Right lobe of liver (tissue), 6 donors: ENCODE data around the gene AKR1C8. TPM values are rescaled to one million over a fixed set of nuclear protein-coding genes. Genes with fewer than 3 reads are reported as not detected.
"Not testable (repeated sequence)": the region's sequence is repeated elsewhere in the genome, so short reads cannot be mapped to it uniquely, and the experiment has no call there.

Source experiments
- ATAC-seq, 4 donors: fragments of 200-7000 bp; cut with Tn5 transposase; one replicate each; pipeline ENCODE4 v1.9.1; 2020; ENCODE audit warnings: mild to moderate bottlenecking in 4 of 4, moderate library complexity in 4 of 4
- DNase-seq, 3 donors: peaks; one replicate each; pipeline ENCODE4 v3.0.0-alpha.2; 2020
- H3K27ac ChIP-seq, 3 donors: fragments of 200-600 bp; one replicate each; pipeline ENCODE4 v1.8.0; 2022
- H3K27me3 ChIP-seq, 2 donors: fragments of 200-600 bp; one replicate each; pipeline ENCODE4 v1.8.0; 2022
- H3K36me3 ChIP-seq, 4 donors: fragments of 200-600 bp; sonication (generic) in 1 of 4; one replicate each; pipeline versions ENCODE4 v1.5.1 to v1.8.0; 2017 to 2022; ENCODE audit warnings: control low read depth in 1 of 4
- H3K4me1 ChIP-seq, 4 donors: fragments of 200-600 bp; sonication (generic) in 1 of 4; one replicate each; pipeline versions ENCODE4 v1.5.1 to v1.8.0; 2017 to 2022; ENCODE audit warnings: control low read depth in 1 of 4
- H3K4me3 ChIP-seq, 3 donors: fragments of 200-600 bp; one replicate each; pipeline ENCODE4 v1.8.0; 2022
- H3K9me3 ChIP-seq, 4 donors: fragments of 200-600 bp; sonication (generic) in 1 of 4; one replicate each; pipeline versions ENCODE4 v1.5.1 to v1.8.0; 2017 to 2022; ENCODE audit warnings: control low read depth in 1 of 4
- CTCF ChIP-seq, 4 donors: fragments of 200-600 bp in 3 of 4; fragments of 450-650 bp in 1 of 4; IDR thresholded peaks; one replicate each; pipeline versions ENCODE4 v1.5.1 to v1.8.0; 2016 to 2022; ENCODE audit warnings: antibody characterized with exemption in 4 of 4, mild to moderate bottlenecking in 2 of 4
- POLR2A ChIP-seq: fragments of 450-650 bp; IDR thresholded peaks from one replicate; pipeline ENCODE4 v1.6.1; 2017; ENCODE audit warnings: antibody characterized with exemption, mild to moderate bottlenecking
- WGBS: methylation state at CpG from one replicate; pipeline ENCODE4 v1.1.6; 2018; ENCODE audit warnings: low coverage, low lambda C conversion rate; ENCODE audit not compliant: insufficient coverage; ENCODE audit errors: missing lambda C conversion rate; 5-methylcytosine and 5-hydroxymethylcytosine counted together
- intact Hi-C, 2 donors: fragments of 100-400 bp; cut with DNase I; formaldehyde crosslinking; loops; one replicate each; pipeline versions ENCODE4 v1.11.2 to v1.14.1; 2022
- total RNA-seq, 6 experiments: library from RNA; depleted of rRNA in 2 of 6; stranded (reverse); fragments of >200 nt in 2 of 6; fragmentation: NEBNext Ultra II Directional in 3 of 6; extraction: Animal tissue kit (Norgen Biotek cat#: 25700) in 3 of 6; gene quantifications; one replicate each; pipeline versions ENCODE4 v1.1.0 to v1.2.4, GENCODE V29; 2016 to 2023
- donor health status: DM: no; HTN: yes; CAD: no.
- donor health status: DM: no; HTN: no; CAD: no.
- donor health status: DM: no; HTN: no; CAD: no.
- donor health status: DM: no; HTN: yes; CAD: no.
- donor health status: DM: no; HTN: yes; CAD: no.

Gene AKR1C8
- total RNA-seq, 6 experiments from 2014 or later: 6.4 to 25.1 (median 12.5) TPM

GRCh38 chr10:5143137-5143536, 41.8 kb downstream of the AKR1C8 start:
- WGBS: 31% methylated on average over 5 of the region's 5 CpGs

GRCh38 chr10:5142199-5142598, 42.8 kb downstream of the AKR1C8 start:
- no peak overlapping the region for H3K4me3 ChIP-seq
- ATAC-seq: no peak
- 54% methylated on average over 4 of the region's 4 CpGs for WGBS
- peaks cover 0 to 29% (median 4%) of the 10 kb centered on the region in 4 donors for H3K4me1 ChIP-seq
- H3K27me3 ChIP-seq: no peaks in the 10 kb centered on the region
- TF ChIP-seq CTCF (IDR thresholded peaks at IDR 0.05) (no peak), POLR2A (no peak)
- DNase-seq: no peak
- intact Hi-C loops: no loop called here
- peaks cover 0 to 4% (median 0%) of the 10 kb centered on the region in 4 donors for H3K9me3 ChIP-seq
- H3K27ac ChIP-seq: peak overlapping the region in 1 of 3 donors; percentile 37
- H3K36me3 ChIP-seq: no peaks in the 10 kb centered on the region

More at GRCh38 chr10:5143137-5143536, 41.8 kb downstream of the AKR1C8 start:
- Histone ChIP-seq H3K4me1 (peaks cover 0 to 38% (median 9%) of the 10 kb centered on the region in 4 donors), H3K36me3 (no peaks in the 10 kb centered on the region), H3K9me3 (no peaks in the 10 kb centered on the region), H3K27ac (peak overlapping the region in 1 of 3 donors; percentile 37), H3K27me3 (no peaks in the 10 kb centered on the region), H3K4me3 (no peak overlapping the region)
- peak in 3 of 4 donors; percentile 37 to 57 (median 54) for ATAC-seq
- peak in 1 of 3 donors; percentile 49 for DNase-seq
- intact Hi-C loops: no loop called here
- TF ChIP-seq POLR2A: no peak
- TF ChIP-seq CTCF (IDR thresholded peaks at IDR 0.05): no peak

DNA sequence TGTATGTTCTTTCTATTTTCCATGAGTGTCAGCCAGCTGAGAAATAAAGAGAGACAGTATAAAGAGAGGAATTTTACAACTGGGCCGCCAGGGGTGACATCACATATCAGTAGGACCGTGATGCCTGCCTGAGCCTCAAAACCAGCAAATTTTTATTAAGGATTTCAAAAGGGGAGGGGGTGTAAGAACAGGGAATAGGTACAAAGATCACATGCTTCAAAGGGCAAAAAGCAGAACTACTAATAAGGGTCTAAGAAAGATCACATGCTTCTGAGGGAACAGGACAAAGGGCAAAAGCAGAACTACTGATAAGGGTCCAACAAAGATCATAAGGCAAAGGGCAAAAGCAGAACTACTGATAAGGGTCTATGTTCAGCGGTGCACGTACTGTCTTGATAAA, 47.3 kb downstream of the AKR1C8 start:
- Histone ChIP-seq H3K36me3 (peaks cover 0 to 15% (median 0%) of the 10 kb centered on the region in 4 donors), H3K27ac (peak overlapping the region in 1 of 3 donors; percentile 25)
- H3K4me1 ChIP-seq, H3K9me3 ChIP-seq, ATAC-seq, H3K4me3 ChIP-seq, H3K27me3 ChIP-seq, intact Hi-C loops, DNase-seq: not testable (repeated sequence)
- 23% methylated on average over 4 of the region's 4 CpGs for WGBS

GRCh38 chr10:5136468-5137087, 48.4 kb downstream of the AKR1C8 start:
- peaks cover 0 to 5% (median 0%) of the 10 kb centered on the region in 4 donors for H3K9me3 ChIP-seq
- peaks cover 0 to 19% (median 0%) of the 10 kb centered on the region in 4 donors for H3K36me3 ChIP-seq
- 88% methylated on average over 1 of the region's 1 CpG for WGBS
- no peak for DNase-seq
- no peaks in the 10 kb centered on the region for H3K4me1 ChIP-seq
- no peak for ATAC-seq
- no peak overlapping the region for H3K4me3 ChIP-seq
- no peak overlapping the region for H3K27ac ChIP-seq
- no peaks in the 10 kb centered on the region for H3K27me3 ChIP-seq
- intact Hi-C loops: no loop called here
- TF ChIP-seq POLR2A: no peak
- no peak for TF ChIP-seq CTCF (IDR thresholded peaks at IDR 0.05)

- peaks cover 0 to 5% (median 0%) of the 10 kb centered on the region in 4 donors for H3K9me3 ChIP-seq
- ATAC-seq (no peak), DNase-seq (no peak)
- H3K4me3 ChIP-seq: no peak overlapping the region
- H3K27ac ChIP-seq: no peak overlapping the region
- H3K36me3 ChIP-seq: peaks cover 0 to 19% (median 0%) of the 10 kb centered on the region in 4 donors
- TF ChIP-seq POLR2A (no peak), CTCF (IDR thresholded peaks at IDR 0.05) (no peak)
- no peaks in the 10 kb centered on the region for H3K27me3 ChIP-seq
- intact Hi-C loops: no loop called here
- 90% methylated on average over 2 of the region's 2 CpGs for WGBS
- peaks cover 0 to 3% (median 0%) of the 10 kb centered on the region in 4 donors for H3K4me1 ChIP-seq
Observed at GRCh38 chr10:5135581-5135980, 49.4 kb downstream of the AKR1C8 start.
